Measurements from ENCODE around the gene KANK2. TPM values are rescaled to one million over a fixed set of nuclear protein-coding genes. Genes with fewer than 3 reads are reported as not detected.

The KANK2 gene
- 42.7 and 63.6 TPM in 2 replicates for total RNA-seq

GRCh38 chr19:11197291-11198174 is at the start of gene KANK2:
Gene KANK2 (minus strand): TSS chr19:11197545. CDS start chr19:11194511, 3,034 bp downstream.

GRCh38 chr19:11239377-11240000 is 42.1 kb upstream of the KANK2 start, which contains the start of gene ANGPTL8:
Gene ANGPTL8 (plus strand): TSS chr19:11239619. CDS start chr19:11239638, 19 bp downstream.

GRCh38 chr19:11155373-11156120 is 41.8 kb downstream of the KANK2 start, which contains the start of gene SPC24:
Gene SPC24 (minus strand): TSS chr19:11155782. CDS start chr19:11155776, 6 bp downstream.

Other genes starting within 250 kb of the KANK2 start
- 90.7 and 102 TPM in 2 replicates for gene SMARCA4, start 236.5 kb downstream of the KANK2 start, total RNA-seq
- gene LDLR, start 108.1 kb downstream of the KANK2 start, total RNA-seq, result 139 and 144 TPM in 2 replicates
- gene SPC24, start 41.8 kb downstream of the KANK2 start, total RNA-seq, result 48.6 and 67.5 TPM in 2 replicates
- gene ANGPTL8, start 42.1 kb upstream of the KANK2 start, total RNA-seq, result not detected in 2 replicates
- 124 and 133 TPM in 2 replicates for gene DOCK6, start 65.0 kb upstream of the KANK2 start, total RNA-seq
- gene TSPAN16, start 98.6 kb upstream of the KANK2 start, total RNA-seq, result not detected in 2 replicates
- 17.8 and 24.6 TPM in 2 replicates for gene RAB3D, start 142.1 kb upstream of the KANK2 start, total RNA-seq
- 168 and 174 TPM in 2 replicates for gene TMEM205, start 148.7 kb upstream of the KANK2 start, total RNA-seq
- gene CCDC159, start 149.0 kb upstream of the KANK2 start, total RNA-seq, result 10.3 and 28.4 TPM in 2 replicates
- gene PLPPR2, start 157.9 kb upstream of the KANK2 start, total RNA-seq, result 8.4 and 17.1 TPM in 2 replicates
- 2.5 and 3.9 TPM in 2 replicates for gene SWSAP1, start 177.1 kb upstream of the KANK2 start, total RNA-seq
- 6.9 and 7.4 TPM in 2 replicates for gene EPOR, start 186.8 kb upstream of the KANK2 start, total RNA-seq
- gene RGL3, start 221.8 kb upstream of the KANK2 start, total RNA-seq, result 0.67 and 0.94 TPM in 2 replicates
- 0.05 and 0.60 TPM in 2 replicates for gene ODAD3, start 237.6 kb upstream of the KANK2 start, total RNA-seq
- gene PRKCSH, start 238.1 kb upstream of the KANK2 start, total RNA-seq, result 167 and 174 TPM in 2 replicates

Data from mammary microvascular endothelial cell (primary cell).